ENCODE results near the gene DSE. TPM values are rescaled to one million over a fixed set of nuclear protein-coding genes. Genes with fewer than 3 reads are reported as not detected.
"Not testable (repeated sequence)": the region's sequence is repeated elsewhere in the genome, so short reads cannot be mapped to it uniquely, and the experiment has no call there.

Gene DSE
- polyA plus RNA-seq, 3 donors = 14.6 to 36.5 (median 28.4) TPM

DNA sequence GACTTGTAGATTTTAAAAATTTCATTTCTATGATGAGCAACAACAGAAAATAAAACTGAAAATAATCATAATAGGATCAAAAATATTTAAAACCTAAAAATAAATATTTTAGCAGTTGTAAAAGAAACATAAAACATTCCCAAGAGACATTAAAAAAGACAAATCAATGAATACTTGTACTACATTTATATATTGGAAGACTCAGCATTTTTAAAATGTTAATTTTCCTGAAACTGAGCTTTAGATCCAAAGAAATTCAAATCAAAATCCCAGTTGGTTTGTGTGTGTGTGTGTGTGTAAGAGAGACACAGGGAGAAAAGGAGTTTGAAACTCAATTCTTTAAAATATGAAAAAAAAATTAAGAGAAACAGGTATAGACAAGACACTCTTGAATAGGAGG is 38.7 kb upstream of the DSE start:
- no peak overlapping the region for H2AFZ ChIP-seq (ENCODE audit: insufficient read depth, low read depth, low read length, poor library complexity, severe bottlenecking)
- no peak overlapping the region for H3K4me3 ChIP-seq (replicated peaks in 1 of 3; ENCODE audit: low read depth in 2 of 3, low read length in 3 of 3)
- TF ChIP-seq, protein P1, sequence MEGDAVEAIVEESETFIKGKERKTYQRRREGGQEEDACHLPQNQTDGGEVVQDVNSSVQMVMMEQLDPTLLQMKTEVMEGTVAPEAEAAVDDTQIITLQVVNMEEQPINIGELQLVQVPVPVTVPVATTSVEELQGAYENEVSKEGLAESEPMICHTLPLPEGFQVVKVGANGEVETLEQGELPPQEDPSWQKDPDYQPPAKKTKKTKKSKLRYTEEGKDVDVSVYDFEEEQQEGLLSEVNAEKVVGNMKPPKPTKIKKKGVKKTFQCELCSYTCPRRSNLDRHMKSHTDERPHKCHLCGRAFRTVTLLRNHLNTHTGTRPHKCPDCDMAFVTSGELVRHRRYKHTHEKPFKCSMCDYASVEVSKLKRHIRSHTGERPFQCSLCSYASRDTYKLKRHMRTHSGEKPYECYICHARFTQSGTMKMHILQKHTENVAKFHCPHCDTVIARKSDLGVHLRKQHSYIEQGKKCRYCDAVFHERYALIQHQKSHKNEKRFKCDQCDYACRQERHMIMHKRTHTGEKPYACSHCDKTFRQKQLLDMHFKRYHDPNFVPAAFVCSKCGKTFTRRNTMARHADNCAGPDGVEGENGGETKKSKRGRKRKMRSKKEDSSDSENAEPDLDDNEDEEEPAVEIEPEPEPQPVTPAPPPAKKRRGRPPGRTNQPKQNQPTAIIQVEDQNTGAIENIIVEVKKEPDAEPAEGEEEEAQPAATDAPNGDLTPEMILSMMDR (IDR thresholded peaks at IDR 0.05) = no peak
- Mint-ChIP-seq H3K4me1 (peaks cover 2% of the 10 kb centered on the region), H3K4me3 (no peak overlapping the region), H3K36me3 (no peaks in the 10 kb centered on the region), H3K9me3 (peaks cover 2 to 5% (median 3%) of the 10 kb centered on the region in 7 donors), H3K27me3 (ENCODE audit: low read depth in 3 of 3) (peaks cover 0 to 2% (median 0%) of the 10 kb centered on the region in 3 donors), H3K27ac (no peak overlapping the region)
- H3K9me3 ChIP-seq (replicated peaks in 1 of 2; ENCODE audit: control insufficient read depth in 1 of 2, insufficient read depth in 1 of 2, low read length in 2 of 2) = no peaks in the 10 kb centered on the region
- no peak overlapping the region for H3K9ac ChIP-seq (ENCODE audit: insufficient read depth, low read length, poor library complexity, severe bottlenecking)
- H3K27me3 ChIP-seq (ENCODE audit: control insufficient read depth in 2 of 2, insufficient read depth in 2 of 2, low read length in 2 of 2) = no peaks in the 10 kb centered on the region
- H3K79me2 ChIP-seq (ENCODE audit: insufficient read depth, low read length) = no peaks in the 10 kb centered on the region
- DNase-seq = no peak
- intact Hi-C loops (cut with micrococcal nuclease) = no loop called here
- H3K27ac ChIP-seq (ENCODE audit: low read depth in 1 of 2, low read length in 2 of 2) = no peak overlapping the region
- no peak overlapping the region for H3K4me2 ChIP-seq (replicated peaks; ENCODE audit: extremely low read depth, low read length, poor library complexity, severe bottlenecking)
- H4K20me1 ChIP-seq (ENCODE audit: insufficient read depth, low read length) = no peaks in the 10 kb centered on the region
- H3K4me1 ChIP-seq (ENCODE audit: control insufficient read depth in 1 of 2, insufficient read depth in 2 of 2, low read length in 2 of 2) = no peaks in the 10 kb centered on the region
- H3K36me3 ChIP-seq (replicated peaks in 1 of 2; ENCODE audit: control insufficient read depth in 1 of 2, insufficient read depth in 2 of 2, low read length in 2 of 2) = no peaks in the 10 kb centered on the region

DNA sequence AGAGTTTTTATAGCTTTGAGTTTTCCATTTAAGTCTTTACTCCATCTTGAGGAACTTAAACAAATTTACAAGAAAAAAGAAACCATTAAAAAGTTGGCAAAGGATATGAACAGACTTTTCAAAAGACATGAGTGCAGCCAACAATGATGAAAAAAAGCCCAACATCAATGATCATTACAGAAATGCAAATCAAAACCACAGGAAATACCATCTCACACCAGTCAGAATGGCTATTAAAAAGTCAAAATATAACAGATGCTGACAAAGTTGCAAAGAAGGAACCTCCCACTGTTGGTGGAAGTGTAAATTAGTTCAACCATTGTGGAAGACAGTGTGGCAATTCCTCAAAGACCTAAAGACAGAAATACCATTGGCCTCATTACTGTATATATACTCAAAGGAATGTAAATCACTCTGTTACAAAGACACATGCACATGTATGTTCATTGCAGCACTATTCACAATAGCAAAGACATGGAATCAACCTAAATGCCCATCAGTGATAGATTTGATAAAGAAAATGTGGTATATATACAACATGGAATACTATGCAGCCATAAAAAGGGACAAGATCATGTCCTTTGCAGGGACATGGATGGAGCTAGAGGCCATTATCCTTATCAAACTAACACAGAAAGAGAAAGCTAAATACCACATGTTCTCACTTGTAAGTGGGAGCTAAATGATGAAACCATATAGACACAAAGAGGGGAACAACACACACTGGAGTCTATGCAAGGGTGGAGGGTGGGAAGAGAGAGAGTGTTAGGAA is 35.9 kb upstream of the DSE start:
- H3K79me2 ChIP-seq (ENCODE audit: insufficient read depth, low read length); H3K4me3 ChIP-seq (replicated peaks in 1 of 3; ENCODE audit: low read depth in 2 of 3, low read length in 3 of 3); H3K9ac ChIP-seq (ENCODE audit: insufficient read depth, low read length, poor library complexity, severe bottlenecking); H3K36me3 ChIP-seq (replicated peaks in 1 of 2; ENCODE audit: control insufficient read depth in 1 of 2, insufficient read depth in 2 of 2, low read length in 2 of 2); H3K27me3 ChIP-seq (ENCODE audit: control insufficient read depth in 2 of 2, insufficient read depth in 2 of 2, low read length in 2 of 2); H3K4me1 ChIP-seq (ENCODE audit: control insufficient read depth in 1 of 2, insufficient read depth in 2 of 2, low read length in 2 of 2); H2AFZ ChIP-seq (ENCODE audit: insufficient read depth, low read depth, low read length, poor library complexity, severe bottlenecking); H3K27ac ChIP-seq (ENCODE audit: low read depth in 1 of 2, low read length in 2 of 2); H3K27me3 Mint-ChIP-seq (ENCODE audit: low read depth in 3 of 3); H4K20me1 ChIP-seq (ENCODE audit: insufficient read depth, low read length); H3K9me3 ChIP-seq (replicated peaks in 1 of 2; ENCODE audit: control insufficient read depth in 1 of 2, insufficient read depth in 1 of 2, low read length in 2 of 2); H3K4me1 Mint-ChIP-seq; intact Hi-C loops (cut with micrococcal nuclease); H3K9me3 Mint-ChIP-seq; H3K4me2 ChIP-seq (replicated peaks; ENCODE audit: extremely low read depth, low read length, poor library complexity, severe bottlenecking); H3K4me3 Mint-ChIP-seq; DNase-seq; H3K27ac Mint-ChIP-seq; H3K36me3 Mint-ChIP-seq: not testable (repeated sequence)
